T1000 (cell line): ENCODE results near the gene SRPX2.

Source experiments
- DNase-seq: peaks from one replicate; lab custom pipeline; 2025; ENCODE audit warnings: mixed read lengths; lab: John Stamatoyannopoulos, UW

SRPX2 gene

DNA sequence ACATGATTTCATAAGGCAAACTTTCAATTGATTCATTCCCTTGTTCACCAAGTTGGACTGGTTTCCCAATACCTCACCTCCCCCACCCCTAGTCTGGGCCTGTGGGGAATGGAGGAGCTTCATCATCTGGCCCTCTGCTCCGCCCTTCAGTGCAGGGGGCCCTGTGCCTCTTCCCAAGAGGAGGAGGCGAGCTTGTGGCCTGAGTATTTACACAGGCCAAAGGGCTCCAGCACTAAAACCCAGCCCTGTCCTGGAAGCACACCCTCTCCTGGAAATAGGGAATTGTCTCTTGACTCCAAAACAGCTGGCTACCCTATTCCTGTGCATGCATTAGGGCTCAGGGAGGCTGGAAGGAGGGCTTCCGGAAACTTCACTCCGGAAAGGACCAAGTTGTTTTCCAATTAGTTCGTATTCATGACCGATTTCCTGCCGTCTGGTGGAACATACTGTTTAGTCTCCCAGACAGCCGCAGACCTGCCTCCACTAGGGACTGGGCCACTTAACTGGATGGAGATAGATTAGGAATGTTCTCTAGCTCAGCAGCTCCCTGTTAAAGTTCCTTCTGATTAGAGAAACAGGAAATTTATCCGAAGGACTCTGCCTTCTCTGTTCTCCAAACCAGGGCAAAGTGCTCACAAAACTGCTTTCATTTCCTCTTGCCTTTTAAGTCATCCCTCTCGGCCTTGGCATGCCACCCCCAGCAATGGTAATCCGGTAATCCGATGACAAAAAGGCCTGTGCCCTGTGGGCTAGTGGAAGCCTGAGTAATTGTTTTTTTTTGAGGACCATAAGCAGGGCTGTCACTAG lies 5.8 kb downstream of the SRPX2 start:
- DNase-seq = peak; percentile 24

- no peak for DNase-seq
Measured at GRCh38 chrX:100650841-100651240, 6.8 kb downstream of the SRPX2 start.

DNA sequence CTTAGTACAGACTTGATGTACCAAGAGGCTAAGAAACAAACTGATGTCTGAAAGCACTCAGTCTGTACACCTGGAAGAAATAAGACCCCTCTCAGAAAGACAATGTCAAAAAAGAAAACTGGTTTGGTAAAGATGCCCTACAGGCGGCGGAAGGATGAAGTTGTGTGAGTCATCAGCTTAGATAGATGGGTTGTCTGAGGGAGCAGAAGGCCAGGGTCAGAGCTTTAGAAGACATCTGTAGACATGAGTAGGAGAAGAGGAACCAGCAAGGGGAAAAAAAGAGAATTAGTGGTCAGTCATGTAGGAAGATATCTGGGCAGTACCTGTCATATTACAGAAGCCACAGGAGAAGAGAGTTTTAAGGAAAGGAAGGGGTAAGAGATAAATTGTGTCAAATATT lies 8.3 kb downstream of the SRPX2 start:
- no peak for DNase-seq

DNA sequence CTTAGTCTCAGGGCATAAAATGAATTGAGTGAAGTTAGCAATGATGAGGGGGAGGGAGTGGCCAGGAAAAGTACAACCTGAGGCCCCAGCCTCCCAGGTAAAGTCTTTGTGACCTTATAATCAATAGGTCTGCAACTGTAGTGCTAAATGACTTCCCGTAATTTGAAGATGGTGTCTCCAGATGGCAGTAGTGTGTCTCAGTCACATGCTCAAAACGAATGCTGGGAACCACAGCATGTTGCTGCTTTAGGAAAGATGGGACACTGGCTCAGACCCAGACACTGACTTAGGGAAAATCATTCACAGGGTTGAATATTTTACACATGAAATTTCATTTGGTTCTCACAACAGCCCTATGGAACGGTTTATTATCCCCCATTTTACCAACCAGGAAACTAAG lies 10.3 kb downstream of the SRPX2 start:
- no peak for DNase-seq

- DNase-seq = no peak
Measured at GRCh38 chrX:100658941-100659381, 15.0 kb downstream of the SRPX2 start.

- no peak for DNase-seq
Measured at GRCh38 chrX:100659431-100660137, 15.6 kb downstream of the SRPX2 start.

DNA sequence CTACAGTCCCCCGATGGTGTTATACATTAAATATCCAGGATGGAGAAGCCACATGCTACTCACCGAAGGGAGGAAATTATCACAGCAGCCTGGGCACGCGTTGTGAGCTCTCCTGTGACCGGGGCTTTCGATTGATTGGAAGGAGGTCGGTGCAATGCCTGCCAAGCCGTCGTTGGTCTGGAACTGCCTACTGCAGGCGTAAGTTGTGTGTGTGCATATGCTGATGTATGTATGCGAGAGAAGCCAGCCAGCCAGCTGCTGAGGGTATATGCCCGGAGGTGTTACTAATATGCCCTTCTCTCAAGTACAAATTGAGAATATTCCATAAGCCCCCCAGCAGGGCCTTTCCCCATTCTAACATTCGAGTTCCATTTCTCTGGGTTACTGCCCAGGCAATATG lies 18.2 kb downstream of the SRPX2 start:
- DNase-seq = no peak

GRCh38 chrX:100662796-100663195 lies 18.8 kb downstream of the SRPX2 start:
- no peak for DNase-seq

GRCh38 chrX:100663642-100664041 lies 19.6 kb downstream of the SRPX2 start:
- no peak for DNase-seq

DNA sequence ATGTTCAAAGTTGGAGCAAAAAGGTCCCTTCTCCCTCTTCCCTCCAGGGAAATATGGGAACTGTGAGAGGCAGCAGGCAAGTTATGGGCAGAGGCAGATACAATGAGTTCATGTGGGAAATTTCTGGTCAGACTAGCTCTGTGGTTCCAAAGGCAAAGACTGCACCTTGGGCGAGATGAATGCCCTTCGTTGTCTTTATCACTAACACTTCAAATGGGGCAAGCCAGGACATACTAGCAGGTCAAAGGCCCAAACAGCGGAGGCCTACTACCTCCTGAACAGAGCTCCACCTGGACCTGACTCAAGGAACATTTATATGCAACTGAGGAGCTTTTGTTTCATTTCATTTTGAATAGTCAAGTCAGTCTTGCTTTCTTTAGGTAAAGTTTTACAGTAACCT lies 29.0 kb downstream of the SRPX2 start:
- no peak for DNase-seq

GRCh38 chrX:100673397-100673953 lies 29.5 kb downstream of the SRPX2 start:
- DNase-seq = no peak

GRCh38 chrX:100674705-100675104 lies 30.7 kb downstream of the SRPX2 start:
- no peak for DNase-seq

GRCh38 chrX:100677611-100678181 lies 33.7 kb downstream of the SRPX2 start:
- DNase-seq = no peak

DNA sequence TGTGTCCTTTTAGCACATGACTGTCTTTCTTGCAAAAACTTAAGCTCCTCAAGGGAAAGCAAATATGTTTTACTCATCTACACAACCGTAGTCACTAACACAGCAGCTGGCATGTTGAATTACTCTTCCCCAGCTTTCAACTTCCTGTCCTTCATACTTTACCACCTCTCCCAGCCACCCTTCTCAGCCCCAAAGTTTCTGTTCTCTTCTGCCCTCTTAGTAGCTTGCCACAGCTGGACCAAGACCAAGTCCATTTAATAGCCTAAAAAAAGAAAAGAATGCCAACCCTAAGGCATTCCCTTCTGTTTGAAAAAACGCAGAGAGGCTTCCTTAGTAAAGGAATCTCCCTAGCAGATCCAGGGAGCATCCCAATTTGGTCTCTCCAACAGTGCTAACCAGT lies 36.8 kb downstream of the SRPX2 start:
- no peak for DNase-seq

DNA sequence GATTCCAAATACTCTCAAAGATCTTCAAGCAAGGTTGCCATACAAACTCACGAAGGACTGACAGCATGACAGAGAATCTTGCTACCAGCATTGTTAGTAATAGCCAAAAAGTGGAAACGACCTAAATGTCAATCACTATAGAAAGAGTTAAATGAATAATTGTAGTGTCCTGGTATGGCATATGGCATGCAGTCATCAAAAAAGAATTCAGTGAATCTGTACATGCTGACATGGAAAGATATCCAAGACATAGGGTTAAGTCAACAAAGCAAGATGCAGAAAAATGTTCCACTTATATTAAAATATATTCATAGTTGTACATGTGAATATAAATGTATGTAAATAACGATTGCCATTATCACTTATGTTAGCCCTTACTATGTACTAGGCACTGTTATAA lies 37.6 kb downstream of the SRPX2 start:
- no peak for DNase-seq

- DNase-seq = no peak
Measured at GRCh38 chrX:100682939-100683338, 38.9 kb downstream of the SRPX2 start.

GRCh38 chrX:100685284-100685996 lies 41.4 kb downstream of the SRPX2 start:
- peak; percentile 2 for DNase-seq

DNA sequence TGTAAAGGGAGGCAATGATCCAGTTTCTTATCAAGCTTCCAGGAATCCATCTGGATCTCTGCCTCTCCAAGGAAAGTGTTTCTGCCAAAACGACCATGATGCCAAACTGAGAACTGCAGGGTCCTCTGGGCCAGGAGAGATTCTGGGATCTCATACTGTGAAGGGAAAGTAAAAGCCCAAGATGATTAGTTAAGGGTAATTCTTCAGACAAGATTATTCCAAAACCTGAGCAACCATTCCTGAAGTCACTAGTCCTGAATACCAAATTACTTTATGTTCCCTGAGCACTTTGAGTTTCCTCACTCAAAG lies 42.0 kb downstream of the SRPX2 start:
- no peak for DNase-seq

DNA sequence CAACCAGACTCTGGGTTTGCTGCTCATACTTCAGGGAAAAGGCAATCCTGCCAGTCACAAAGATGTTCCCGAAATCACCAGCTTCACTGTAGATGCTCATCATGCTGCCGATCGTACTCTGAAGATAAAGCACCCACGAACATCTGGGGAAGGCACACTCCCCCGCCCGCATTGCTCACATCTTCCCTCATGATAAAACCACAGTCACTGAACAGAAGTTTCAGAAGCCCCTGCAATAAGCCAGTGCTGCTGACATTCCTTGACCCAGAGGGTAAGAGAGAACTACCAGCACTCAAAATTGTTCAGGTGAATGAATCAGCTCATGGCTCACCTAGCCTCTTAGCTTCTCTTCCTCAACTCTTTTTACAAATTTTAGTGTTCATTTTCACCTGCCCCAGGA lies 43.1 kb downstream of the SRPX2 start:
- DNase-seq = no peak

GRCh38 chrX:100687546-100687945 lies 43.5 kb downstream of the SRPX2 start:
- no peak for DNase-seq

GRCh38 chrX:100695302-100695701 lies 51.3 kb downstream of the SRPX2 start:
- DNase-seq = no peak

DNA sequence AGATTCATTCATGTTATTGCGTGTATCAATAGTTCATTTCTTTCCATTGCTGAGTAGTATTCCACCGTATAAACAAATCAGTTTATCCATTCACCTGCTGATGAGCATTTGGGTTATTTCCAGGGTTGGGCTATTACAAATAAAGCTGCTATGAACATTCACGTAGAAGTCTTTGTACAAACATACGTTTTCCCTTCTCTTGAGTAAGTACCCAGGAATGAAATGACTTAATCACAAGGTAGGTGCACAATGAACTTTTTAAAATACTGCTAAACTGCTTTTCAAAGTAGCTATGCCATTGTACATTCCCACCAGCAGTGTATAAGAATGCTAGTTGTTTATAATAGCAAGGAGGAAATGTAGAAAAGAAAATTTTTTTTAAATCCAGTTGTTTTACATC lies 52.0 kb downstream of the SRPX2 start:
- DNase-seq = no peak
